Activated CD8-positive, alpha-beta memory T cell treated with anti-CD3 and anti-CD28 coated beads, Interleukin-2, amount 50 U/mL, for 1 hour (primary cell): Measurements from ENCODE around the gene LPAR2.
A peak's percentile ranks its signal among the peaks of the same experiment; 100 is the strongest.

ENCODE experiments used
- DNase-seq: peaks from one replicate; pipeline ENCODE4 v3.0.0-alpha.2; 2020; ENCODE audit errors: extremely low read depth

LPAR2 gene

DNA sequence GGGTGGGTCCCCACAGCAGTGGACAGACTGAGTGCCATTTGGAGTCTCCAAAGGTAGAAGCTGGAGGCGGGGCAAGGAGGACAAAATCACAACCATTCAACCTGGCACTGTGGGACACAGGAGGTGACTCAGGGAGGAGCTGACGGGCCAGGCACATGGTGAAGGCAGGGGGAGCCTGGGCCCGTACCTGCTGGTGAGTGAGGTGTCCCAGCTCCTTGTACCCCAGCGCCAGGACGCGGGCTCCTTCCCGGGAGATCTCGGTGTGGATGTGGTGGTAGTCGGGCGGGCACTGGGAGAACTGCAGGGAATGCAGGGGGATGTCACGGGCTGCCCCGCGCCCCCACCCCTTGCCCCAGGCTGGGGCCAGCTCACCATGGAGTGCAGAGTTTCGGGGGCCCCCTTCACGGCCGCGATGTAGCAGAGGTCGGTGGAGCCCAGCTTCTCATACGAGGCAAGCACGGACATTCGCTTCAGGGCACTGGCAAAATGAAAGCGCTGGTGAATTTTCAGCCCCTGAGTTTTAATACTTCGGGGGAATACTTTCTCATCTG is 25.7 kb upstream of the LPAR2 start:
- no peak for DNase-seq

DNA sequence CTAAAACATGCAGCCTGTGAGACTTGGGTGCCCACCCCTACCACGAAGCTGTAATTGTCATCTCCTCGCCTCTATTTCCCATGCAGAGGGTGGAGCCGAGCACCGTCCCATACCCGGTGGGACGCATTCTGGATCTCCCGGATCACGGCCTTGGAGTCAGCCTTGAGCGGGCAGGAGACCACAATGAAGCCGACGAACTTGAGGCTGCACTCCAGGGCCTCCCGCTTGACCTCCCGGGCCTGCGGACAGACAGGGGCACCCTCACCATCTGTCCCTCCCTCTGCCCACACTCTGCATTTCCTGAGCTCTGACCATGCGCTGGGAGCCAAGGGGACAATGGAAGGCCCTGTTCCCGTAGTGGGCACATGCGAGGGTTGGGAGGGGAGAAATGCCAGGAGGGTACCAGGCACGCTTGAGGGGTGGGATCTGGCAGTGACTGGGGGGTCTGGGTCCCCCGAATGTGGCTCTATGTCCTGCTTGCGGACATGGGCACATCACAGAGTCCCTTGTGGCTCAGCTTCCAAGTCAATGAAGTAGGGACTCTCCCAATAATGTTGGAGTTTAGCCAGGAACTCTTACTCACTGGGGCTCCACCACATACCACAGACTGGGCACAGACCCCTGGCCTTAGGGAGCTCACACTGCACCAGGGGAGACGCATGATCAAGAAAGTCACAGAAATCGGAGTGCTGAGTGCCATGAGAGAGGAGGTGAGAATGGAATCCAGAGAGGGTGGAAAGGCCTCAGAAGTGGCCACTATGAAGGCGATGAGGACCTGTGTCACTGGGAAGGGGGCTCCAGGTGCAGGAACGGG is 24.7 kb upstream of the LPAR2 start:
- no peak for DNase-seq

DNA sequence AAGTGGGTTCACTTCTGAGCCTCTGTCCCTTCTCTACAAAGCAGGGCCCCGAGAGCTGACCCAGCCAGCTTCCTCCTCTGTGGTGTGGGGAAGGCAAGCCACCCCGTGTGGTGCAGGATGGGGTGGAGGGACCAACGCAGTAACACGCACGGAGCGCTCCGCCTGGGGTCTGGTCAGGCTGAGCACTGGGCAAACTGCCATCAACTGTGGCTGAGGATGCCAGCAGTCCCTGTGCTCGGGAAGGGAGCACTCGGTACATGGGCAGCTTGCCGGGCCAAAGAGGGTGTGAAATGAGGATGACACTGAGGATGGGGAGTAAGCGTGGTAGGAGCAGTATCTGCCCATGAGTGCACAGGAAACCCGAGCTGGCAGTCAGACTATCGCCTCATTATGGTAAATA is 23.1 kb upstream of the LPAR2 start:
- DNase-seq = no peak

DNA sequence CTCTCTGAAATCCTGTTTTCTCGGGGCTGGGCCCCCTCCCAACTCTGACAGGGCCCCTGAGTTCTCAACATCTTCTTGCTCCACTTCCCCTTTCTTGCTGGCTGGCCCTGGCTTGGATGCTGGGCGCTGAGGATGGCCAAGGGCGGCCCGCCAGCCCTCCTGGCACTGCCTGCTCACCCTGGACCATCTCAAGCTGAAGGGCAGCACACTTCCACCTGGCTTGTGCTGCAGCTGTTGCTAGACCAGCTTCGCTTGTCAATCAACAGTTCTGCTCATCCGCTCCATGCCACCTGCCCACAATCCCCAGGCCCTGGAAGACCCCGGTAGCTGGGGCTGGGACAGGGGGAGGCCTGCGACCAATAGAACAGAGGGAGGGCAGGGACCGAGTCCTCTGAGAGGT is 22.3 kb upstream of the LPAR2 start:
- DNase-seq = no peak

DNA sequence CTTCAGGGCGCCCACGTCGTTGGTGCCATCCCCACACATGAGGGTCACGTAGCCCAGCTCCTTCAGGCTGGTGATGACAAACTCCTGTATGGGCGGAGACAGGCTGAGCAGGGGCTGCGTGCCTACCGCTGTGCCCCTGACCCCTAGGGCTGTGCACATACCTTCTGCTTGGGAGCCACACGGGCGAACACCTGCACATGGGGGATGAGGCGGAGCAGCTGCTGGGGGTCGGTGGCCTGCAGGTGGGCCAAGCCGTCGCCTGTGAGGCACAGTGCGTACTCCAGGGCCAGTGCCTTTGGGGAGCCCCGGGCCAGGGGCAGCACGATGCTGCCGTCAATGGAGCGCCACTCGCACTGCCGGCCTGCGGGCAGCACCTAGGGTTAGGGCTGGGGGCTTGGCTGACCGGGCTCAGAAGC is 21.6 kb upstream of the LPAR2 start:
- no peak for DNase-seq

DNA sequence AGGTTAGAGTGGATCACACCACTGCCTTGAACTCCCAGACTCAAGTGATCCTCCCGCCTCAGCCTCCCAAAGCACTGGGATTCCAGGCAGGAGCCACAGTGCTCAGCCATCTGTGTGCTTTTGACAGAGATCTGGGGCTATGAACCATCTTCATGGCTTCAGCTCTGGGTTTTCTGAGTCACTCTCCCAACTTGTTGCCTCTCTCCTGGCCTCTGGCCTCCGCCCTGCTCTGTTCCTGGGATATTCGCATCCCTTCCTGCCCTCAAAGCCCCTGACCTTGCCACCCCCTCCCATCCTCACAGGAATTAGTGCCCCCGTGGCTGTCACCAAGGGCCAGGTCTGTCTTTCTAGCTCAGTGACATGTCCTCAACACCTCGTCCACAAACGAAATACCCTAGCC is 21.1 kb upstream of the LPAR2 start:
- DNase-seq = no peak

DNA sequence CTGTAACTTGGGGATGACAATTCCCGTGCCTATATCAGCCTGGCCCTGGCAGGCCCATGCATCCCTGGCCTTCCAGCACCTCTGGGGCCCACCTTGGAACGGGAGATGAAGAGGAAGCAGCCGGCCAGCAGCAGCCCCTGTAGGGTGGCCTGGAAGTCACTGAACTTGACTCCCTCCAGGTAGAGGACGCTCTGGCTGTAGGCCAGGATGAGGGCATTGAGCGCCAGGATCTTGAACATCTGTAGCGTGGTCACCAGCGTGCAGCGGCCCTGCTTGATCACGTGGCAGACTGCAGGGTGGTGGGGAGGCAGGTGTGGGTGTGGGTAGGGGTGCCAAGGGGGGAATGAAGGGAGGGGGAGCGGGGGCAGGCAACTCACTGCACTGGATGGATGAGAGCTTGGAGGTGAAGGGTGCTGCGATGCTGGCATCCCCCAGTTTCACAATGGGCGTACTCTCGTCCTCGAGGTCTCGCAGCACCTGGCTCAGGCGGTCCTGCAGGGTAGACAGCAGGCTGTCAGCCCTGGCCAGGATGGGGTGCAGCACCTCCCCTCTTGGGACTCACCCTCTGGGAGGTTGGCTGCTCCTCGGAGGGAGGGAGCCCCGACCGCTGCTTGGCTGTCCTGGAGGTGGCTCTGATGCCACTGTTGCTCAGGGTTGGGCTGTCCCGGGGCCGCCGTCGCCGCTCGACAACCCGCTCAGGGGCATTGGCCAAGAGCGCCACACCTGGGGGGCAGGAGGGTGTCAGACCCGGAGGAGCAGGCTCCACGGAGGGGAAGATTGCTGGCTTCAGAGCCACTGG is 19.2 kb upstream of the LPAR2 start:
- DNase-seq = no peak

DNA sequence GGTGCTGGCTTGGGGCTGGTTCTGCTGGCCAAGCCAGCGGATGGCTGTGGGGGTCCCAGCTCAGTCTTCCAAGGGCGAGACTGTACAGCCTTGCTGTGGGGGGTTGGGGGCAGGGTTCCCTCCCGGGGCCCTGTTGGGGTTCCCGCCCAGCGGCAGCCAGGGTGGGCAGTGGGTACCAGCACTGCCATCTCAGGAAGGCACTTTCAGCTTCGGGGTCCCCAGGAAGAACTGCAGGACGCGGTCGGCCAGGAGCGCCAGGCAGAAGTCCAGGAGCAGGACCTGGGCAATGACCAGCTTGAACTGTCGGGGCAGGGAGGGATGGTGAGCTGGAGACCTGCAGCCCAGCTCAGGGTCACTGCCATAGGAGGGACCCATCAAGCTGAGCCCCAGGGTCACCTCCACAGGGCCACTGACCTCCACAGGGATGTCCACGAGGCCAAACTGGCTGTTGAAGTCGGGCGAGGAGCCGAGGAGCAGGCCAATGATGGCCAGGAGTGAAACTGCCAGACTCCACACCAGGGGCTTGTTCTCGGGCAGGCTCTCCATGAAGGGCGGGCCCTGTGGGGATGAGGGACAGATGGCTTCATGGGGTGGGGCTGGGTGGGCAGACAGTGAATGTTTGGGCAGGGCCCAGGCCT is 17.3 kb upstream of the LPAR2 start:
- no peak for DNase-seq

DNA sequence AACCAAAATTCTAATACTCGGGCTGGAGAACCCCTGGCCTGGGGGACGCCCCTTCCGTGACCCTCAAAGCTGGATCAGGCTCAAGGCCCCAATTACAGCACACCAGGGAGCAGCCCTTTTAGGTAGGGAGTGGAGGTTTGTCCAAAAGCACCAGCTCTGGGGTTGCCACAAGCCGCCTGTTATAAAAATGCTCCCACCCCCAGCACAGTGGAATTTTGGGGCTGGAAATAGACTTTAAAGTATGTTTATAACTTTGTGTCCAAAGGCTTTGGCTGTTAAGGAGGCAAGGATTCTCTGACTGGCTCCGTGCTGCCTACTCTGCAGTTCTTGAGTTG is 16.0 kb upstream of the LPAR2 start:
- DNase-seq = no peak

DNA sequence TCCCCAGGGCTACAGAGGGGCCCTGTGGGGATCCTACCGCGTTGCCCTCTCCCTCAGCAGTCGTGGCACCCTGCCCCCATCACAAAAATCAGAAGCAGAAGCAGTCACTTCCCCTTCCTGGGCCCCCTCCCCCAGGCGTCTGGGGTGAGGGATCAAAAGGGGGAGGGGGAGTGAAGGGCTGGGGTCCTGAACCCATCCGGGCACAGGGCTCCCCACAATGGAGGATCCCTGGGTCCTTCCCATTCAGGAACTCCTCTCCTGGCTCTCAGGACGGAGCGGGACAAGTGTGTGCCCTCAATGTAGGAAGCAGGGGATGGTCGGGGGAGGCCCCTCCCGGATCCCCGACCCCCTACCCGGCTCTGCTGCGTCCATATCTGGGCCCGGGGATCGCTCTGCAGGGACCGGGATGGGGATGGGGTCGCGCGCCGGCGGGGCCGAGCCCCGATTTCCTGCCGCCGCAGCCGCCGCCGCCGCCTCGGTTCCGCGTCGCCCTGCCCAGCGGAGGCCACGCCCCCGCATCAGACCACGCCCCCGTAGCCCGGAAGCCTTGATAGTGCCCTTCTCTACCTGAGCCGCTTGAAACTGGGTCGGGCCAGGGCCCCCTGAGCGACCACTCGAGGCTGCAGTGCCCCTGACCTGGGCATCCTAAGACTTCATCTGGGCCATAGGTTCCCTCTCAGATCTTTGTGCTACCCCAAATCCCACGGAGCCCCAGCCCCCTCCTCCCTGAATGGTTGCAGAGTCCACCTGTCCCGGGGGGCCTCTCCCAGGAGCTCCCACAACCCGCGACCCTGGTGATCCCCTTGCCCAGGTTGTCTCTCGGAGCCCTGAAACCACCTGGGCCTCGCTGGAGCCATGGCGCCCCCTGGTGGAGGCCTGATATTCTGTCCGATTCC is 15.4 kb upstream of the LPAR2 start, which contains the start of gene GMIP:
GMIP (minus strand) TSS at position 500 of the 896 bp plus-strand sequence; CDS start at position 372, 128 bp downstream.
- DNase-seq = peak; percentile 64

DNA sequence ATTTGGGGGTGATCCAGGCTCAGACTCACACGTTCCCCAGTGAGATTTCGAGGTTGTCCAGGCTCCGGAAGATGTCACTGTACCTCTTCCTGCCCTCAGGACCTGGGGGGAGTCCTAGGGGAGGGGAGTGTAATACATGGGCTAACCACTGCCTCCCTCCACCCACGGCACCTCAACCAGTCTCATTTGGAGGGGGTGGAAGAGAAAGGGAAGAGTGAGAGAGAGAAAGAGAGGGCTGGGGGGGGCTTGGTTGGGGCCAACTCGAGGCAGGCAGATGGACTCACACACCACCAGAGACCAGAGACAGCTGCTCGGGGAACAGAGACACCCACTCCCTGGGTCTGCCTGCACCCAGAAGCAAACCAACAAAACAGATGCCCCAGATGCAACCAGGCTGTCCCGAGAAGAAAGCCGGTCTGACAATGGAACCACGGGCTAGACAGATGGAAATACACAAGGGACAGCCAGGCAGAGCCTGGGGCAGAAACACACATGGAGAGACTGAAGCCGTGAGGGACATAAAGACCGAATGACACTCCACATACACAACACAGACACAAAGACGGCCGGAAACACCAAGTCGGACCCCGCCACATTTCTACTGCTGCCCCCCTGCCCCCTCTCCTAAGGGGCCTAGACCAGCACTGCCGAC is 14.6 kb upstream of the LPAR2 start:
- no peak for DNase-seq

DNA sequence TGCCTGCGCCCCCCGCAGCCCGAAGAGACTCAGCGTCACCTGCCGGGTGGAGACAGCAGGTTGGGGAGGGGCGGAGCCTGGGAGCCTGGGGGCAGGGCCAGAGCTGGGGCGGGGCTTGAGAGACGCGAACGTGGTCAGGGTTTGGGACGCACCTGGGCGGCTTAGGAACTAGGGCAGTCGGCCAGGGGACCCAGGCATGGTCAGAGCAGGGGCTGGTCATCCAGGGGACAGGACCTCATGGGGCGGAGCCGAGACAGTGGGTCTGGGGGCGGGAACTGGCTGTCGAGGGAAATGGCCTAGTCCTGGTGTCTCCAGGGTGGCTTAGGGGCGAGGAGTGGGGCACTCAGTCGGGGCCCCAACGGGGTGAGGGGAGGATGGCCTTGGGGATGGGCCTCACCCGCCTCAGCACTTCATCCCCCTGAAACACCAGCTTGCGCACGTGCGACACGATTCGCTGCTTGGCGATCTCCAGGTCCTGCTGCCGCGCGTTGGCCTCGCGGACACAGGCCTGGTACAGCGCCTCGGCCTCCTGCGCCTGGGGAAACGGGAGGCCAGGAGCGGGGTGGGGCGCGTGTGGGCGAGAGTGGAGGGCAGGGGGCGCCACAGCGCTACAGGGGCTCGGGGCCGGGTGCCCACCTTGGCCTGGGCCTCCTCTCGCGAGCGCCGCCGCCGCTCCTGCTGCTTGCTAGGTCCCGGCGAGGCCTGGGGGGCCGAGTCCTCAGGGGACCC is 9.7 kb upstream of the LPAR2 start:
- DNase-seq = no peak

DNA sequence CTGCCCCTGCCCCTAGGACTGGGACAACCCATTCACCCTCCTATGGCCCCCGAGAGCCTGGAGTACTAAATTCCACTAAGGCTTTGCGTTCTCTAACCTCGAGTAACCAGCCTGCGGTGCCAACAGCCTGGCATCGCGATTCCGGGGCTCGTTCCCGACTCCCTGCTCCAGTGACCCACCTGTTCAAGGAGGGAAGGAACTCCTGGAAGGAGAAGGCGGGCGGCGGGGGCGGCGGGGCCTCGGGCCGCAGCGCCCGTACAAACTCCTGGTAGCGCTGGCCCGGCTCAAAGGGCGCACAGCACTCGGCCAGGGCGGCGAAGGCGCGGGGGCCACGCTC is 9.1 kb upstream of the LPAR2 start:
- DNase-seq = no peak

DNA sequence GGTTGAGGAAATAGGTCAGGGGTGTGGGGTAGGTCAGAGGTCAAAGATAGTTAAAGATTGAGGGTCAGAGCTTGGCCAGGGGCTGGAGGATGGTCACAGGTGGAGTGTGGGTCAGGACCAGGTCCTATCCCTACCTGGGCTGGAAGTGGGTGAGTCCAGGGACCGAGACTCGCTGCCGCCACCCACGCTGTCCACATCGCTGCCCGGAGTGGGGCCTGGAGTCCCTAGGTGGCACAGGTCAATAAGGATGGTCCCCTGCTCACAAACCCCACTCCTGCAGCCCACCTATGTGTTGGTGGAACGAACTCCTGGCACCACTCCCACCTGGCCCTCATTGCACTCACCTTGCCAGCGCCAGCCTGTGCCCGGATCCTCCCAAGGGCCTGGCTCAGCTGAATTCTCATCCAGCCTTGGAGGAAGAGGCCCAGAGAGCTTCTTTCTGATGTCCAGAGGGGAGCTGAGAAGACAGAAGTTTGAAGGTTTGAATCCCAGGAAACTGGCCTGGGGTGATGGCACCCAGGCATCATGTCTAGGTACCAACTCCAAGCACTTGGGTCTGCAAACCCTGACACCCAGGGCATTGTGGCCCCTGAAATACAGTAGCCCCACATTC is 8.7 kb upstream of the LPAR2 start:
- no peak for DNase-seq

DNA sequence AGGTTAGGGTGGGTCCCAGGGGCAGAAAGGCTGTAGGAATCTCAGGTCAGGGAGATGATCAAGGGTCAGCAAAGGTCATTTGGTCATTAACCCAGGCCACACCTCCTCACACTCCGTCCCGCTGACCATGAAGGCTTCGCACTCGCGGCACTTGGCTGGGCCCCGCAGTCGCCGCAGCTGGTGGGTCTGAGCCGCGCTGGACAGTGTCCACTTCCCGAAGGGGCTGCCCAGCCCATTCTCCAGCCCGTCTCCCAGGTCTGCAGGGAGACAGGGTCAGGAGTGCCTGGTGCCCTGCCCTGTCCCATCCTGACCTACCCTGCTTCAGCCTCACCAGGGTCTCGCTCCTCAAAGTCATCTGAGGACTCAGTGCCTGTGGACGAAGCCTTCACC is 7.3 kb upstream of the LPAR2 start:
- DNase-seq = no peak

DNA sequence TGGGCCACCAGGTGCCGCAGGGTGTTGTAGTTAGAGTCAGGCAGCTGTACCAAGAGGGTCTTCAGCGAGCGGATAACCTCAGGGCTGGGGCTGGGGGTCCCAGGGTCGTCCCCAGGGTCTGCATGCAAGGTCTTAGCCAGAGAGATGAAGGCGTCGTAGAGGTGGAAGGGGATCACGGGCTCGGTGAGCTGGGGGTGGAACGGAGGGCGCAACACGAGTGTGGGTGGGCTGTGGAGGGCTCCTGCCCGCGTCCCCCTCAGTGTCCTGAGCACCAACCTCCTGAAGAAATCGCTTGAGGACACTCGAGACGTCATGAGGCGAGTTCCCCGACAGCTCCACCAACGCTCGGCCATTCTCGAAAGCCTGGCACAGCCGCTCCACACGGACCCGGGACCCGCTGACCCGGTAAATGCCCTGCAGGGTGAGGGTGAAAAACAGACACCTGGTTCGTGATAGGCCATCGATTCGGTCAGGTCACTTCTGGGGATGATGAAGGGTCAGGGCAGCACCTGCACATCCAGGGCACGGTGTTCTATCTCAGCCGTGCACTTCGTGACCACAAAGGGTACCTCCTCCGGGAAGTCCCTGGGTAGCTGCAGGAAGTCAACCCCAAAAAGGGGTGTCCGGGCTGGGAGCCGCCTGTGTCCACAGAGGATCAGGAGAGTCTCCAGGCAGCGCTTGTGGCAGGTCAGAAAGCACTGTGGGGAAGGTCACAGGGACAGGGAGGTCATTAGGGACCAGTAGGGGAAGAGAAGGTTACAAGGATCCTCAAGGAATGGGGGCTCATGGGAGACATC is 6.7 kb upstream of the LPAR2 start:
- no peak for DNase-seq

DNA sequence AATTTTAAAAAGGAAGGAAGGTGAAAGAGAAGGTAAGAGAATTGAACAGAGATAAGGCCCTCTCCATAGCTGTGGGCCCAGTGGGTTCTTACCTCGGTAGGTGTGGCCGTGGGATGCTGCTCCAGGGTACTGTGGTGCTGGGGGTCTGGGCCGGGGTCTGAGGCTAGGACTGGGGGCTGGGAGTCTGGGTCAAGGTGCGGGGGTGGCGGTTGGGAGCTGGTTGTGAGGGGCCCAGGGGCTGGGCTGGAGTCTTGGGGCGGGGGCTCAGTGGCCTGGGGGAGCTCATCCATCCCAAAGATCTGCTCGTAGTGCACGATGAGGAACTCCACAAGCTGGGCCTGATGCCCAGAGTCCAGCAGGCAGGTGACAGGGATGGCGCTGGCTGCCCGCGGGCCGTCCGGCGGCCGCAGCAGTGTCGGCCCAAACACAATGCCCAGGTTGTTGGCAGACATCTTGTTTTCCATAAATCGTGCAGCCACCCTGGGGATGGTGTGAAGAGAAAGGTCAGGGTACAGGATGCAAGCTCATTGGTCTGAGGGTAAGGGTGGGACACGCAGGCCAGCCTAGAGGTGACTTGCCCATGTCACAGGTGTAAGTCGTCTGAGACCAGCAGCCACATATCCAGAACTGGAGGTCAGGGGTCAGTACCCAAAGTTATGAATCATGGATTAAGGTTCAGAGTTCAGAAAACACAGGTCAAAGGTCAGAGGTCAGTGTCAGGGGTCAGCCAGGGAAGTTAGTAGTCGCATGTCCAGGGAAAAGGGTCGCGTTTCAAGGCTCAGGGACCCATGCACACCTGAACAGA is 5.9 kb upstream of the LPAR2 start:
- no peak for DNase-seq

DNA sequence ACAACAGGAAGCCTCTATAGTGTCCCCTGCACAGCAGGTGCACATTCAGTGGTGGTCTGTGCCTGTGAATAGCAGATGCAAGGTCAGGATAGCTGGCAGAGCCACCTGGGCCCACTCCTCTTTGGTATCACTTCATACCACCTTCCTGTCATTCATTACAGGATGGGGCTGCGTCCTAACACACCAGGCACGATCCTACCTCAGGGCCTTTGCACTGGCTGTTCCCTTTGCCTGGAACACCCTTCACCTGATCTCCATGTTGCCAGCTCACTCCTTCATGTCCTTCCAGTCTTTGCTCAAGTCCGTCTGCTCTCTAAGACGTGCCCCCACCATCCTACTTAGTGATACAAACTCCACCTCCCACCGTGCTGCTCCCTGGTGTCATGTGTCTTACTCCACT is 4.6 kb upstream of the LPAR2 start:
- DNase-seq = no peak
